Measurements from ENCODE around the gene BCO1.

BCO1 gene

DNA sequence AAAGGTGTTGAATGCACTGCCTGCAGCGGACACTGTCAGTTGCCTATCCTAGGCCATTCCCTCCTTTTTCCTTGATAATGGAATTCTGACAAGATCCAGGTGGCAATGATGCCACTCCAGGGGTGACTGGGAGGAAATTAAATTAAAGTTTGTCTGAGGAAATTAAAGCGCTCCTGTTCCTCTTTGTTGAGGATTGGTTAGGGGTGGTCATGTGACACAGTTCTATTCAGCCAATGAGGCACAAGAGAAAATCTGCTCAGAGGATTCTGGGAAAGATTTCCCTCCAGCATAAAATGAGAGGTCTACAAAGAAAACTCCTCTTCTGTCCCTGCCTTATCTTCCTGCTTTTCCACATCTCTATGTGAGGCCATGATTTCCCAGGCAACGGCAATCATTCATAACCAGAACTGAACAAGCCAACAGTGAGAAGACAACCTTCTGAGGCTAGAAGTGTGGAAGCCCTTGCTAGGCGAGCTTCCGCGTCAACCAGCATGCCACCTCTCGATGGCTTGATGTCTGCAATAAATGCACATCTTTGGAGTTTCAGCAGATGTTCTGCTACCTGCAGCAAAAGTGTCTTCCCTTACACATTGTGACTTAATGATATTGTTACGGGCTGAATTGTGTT is 5.6 kb upstream of the BCO1 start:
- no peak for DNase-seq (ENCODE audit: low read depth)

DNA sequence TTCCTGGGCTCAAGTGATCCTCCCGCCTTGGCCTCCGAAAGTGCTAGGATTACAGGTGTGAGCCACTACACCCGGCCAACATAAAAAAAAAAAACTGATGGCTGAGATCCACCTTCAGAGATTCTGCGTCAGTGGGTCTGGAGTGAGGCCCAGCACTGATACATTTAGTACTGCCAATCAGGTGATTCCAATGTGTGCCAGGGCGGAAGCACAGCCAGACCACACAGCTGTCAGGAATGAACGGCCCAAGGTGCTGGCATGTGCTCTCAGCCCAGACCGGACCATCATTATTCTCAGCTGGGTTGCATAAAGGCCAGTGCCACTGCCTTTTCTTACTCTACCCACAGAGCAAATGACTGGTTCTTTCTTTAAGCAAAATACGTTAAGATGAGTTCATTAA is 1.2 kb upstream of the BCO1 start:
- DNase-seq (ENCODE audit: low read depth): no peak

DNA sequence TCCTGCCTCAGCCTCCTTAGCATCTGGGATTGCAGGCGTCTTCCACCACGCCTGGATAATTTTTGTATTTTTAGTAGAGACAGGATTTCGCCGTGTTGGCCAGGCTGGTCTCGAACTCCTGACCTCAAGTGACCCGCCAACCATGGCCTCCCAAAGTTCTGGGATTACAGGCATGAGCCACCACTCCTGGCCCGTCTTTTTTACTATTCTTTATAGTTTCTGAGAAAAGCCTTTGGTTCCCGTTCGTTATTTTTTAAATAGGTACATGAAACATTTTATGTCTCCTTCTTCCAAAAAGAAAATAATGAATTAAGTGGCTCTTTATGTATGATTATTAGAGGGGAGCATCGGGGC is 570 bp upstream of the BCO1 start:
- no peak for DNase-seq (ENCODE audit: low read depth)

DNA sequence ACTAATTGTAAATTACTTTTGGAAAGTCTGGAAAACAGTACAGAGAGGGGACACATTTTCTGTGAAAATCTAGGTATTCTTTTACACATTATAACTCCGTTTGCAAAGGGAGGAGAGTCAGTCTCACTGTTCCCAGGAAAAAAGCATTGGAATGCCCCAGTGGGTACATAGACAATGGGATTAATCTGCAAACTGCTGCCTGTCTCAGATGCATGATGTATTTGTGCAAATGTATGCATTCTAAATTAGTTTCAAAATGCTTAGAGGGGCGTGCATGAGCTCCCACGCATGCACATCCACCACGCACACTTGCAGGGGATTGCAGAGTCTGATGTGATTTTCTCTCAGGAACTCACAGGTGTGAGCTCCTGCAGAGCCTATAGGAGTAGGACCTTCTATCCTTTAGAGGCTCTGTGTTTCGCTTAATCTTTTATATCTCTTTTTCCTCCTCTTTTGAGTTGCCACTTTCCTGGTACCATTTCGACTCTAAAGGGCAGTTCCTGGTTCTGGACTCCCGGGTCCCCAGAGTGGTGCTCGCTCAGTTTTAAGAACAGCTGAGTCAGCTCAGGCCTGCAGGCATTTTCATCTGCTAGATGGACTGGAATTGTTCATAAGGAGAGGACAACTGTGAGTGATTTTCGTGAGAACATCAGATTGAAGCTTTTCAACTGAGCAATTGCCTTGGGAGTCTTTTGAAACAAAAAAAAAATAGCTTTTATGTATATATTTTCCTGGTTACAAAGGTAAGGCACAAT is 1.1 kb downstream of the BCO1 start:
- no peak for DNase-seq (ENCODE audit: low read depth)

DNA sequence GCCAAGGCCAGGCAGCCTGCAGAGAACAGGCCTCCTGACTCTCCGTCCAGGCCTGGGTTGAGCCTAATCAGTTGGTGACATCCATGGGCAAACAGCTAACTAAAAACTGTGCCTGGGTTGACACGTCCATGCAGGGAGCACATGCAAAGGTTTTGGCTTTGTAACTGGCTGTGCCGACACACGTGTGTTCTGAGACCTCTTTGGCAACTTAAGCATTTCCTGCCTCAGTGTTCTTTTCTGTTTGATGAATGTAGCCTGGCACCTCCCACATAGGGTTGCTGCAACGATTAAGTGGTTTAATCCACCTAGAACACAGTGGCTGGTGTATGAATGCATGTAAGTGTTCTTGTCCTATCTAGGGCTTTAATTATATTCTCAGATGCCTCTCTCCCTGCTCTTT is 3.2 kb downstream of the BCO1 start:
- no peak for DNase-seq (ENCODE audit: low read depth)

DNA sequence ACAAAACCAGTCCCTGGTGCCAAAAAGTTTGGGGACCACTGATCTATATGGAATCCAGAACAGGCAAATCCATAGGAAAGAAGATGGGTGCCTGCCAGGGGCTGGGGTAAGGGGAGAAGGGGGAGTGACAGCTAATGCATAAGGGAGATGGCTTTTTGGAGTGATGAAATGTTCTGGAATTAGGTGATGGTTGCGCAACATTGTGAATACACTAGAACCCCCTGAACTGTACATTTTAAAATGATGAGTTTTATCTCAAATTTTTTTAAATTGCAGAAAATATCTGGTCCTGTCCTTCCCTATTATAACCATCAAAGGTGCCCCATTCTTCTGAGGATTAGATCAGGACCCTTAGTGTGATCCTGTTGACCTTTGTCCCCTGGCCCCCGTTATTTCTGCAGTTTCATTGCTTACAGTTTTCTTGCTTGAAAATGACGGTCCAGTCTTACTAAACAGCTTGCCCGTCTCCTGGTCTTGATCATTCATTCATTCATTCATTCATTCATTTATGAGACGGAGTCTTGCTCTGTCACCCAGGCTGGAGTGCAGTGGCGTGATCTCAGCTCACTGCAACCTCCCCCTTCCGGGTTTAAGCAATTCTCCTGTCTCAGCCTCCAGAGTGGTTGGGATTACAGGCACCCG is 4.6 kb downstream of the BCO1 start:
- no peak for DNase-seq (ENCODE audit: low read depth)

DNA sequence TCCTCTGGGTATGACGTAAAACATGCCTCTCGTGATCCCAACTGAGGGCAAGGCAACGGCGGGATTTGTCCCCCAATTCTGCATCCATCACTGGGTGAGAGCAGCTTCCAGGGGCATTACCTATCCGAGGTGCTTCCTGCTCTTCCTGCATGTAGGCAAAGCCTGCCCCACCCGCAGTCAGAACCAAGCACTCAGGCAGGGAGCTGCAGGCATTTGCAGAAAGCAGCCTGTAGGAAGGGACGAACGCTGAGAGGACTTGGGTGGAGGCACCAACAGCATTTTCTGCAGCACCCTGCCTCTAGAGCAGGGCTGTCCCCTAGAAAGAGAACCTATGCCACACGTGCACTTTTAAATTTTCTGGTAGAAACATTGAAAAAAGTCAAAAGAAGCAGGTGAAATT is 5.5 kb downstream of the BCO1 start:
- no peak for DNase-seq (ENCODE audit: low read depth)

DNA sequence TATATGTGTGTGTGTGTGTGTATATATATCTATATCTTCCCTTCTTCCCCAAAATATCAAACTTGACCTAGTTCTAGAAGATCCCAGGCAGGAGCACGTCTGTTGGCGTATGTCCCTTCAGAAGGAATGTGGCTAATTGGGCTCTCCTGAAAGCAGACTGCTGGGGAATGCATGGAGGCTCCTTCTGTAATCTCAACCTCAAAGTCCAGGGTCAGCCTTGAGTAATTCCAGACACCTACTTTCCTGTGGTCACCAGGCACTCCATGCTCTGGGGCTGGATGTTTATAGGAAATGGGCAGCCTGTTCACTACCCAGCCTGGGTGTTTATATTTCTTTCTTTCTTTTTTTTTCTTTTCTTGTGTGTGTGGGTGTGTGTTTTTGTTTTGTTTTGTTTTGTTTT is 13.4 kb downstream of the BCO1 start:
- DNase-seq (ENCODE audit: low read depth): no peak

DNA sequence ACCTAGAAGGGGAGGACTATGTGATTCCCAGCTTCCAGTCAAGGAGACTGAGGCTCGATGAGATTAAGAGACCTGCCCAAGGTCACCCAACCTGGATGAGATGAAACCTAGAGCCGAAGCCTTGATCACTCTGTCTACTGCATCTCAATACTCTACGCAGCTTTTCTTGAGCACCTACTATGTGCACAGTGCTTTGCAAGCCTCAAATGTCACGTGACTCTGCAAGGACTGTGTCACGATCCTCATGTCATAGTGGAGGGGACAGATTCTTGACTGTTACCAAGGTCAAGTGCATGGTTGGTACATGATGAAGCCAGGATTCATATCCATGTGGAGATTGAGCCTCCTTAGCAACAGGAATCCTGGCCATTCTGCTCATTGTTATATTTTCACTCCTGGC is 14.7 kb downstream of the BCO1 start:
- no peak for DNase-seq (ENCODE audit: low read depth)

DNA sequence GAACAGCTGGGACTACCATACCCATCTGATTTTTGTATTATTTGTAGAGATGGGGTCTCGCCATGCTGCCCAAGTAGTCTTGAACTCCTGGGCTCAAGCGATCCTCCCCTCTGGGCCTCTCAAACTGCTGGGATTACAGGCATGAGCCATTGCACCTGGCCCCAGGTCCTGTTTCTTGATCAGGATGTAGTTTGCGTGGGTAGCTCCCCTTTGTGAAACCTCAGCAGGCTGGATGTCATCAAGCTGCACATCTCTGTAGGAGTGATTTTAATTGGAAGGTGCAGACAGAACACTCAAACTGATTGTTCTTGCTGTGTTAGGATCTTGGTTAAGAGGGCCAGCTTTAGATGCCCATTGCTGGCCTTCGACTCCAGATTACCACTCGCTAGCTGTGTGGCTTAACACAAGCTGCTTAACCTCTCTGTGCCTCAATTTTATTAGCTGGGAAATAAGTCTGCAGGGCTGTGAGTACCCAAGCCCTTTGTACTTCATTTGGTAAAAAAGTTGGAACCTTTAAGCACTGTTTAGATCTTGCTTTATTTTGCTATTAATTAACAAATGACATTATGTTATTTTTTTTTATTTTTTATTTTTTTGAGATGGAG is 16.5 kb downstream of the BCO1 start:
- DNase-seq (ENCODE audit: low read depth): no peak

DNA sequence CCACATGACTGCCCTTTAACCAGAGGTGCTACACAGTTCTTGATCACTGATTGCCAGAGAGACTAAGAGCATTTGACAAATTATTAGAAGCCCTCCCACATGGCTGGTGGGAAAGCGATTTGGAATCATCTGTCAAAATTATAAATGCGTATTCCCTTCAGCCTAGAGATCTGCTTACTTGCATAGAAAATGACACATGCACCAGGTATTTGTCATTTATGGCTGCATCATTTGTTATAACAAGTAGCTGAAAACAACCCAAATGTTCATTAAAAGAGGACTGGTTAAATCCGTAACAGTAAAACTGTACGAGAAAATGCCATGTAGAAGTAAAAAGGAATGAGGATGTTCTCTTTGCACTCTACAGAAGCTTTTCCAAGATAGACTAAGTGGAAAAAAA is 21.4 kb downstream of the BCO1 start:
- no peak for DNase-seq (ENCODE audit: low read depth)

DNA sequence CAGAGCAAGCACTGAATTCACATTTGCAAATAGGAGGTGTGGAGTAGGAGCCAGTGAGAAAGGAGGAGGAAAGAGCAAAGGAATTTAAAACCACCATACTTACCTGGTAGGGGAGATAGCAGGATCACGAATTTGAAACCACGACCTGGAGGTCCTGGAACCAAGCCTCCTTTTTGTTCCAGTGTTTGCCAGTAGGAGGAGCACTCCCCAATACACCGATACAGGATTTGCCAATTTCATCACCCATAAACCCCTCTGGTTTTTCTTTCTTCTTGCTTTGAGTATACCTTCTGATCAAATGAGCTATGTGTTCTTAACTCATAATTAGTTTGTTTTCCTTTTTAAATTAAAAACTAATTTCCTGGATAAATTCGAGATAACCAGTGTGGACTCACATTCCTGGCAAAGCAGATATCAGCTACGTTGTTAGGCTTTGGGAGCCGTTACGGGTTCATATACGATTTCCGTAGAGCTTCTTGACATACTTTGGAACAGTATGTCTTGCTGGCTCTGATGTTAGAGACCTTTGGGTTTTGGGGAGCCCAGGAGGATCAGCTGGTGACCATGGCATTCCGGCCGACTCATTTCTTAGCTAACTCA is 22.7 kb downstream of the BCO1 start:
- no peak for DNase-seq (ENCODE audit: low read depth)

DNA sequence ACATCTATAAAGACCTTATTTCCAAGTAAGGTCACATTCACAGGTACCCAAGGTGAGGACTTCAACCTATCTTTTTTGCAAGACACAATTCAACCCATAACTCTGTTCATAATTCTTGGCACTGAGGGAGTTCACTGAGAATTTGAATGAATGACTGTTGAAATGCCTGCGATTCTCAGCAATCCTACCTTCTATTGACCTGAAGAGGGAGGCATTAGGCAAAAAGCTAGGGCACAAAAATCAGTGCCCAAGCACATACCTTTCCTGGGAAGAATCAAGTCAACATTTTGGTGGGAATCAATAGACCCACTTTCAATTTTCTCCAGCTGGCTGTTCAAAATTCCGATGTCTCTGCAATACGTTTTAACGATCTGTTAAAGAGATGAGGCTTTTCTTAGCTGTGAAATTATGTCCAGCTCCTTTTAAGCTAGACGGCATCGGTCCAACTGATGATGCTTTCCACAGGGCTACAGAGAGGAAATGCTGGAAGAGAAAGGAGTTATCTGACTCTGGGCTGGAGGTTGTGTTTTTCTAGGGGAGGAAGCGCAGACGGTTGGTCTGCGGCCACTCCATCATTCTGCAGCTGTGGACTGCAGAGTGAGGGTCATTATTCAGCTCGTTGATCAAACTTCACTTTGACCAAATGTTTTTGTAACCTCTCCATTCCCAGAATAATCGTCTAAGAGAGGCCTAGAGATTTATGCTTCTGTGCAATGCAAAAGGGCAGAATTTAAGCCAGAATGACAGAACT is 25.2 kb downstream of the BCO1 start:
- DNase-seq (ENCODE audit: low read depth): no peak

DNA sequence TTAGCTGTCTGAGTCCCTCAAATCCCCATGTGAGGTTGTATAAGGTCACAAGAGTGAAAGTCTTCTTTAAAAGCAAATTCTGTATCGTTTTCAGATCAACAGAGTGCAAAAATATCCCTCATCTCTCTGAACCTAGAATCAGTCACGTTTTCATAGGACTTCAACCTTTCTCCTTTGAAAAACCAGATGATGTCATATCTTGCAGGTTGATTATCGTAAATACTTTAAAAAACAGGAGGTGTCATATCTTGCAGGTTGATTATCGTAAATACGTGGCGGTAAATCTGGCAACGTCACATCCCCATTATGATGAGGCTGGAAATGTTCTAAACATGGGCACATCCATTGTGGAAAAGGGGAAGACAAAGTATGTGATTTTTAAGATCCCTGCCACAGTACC is 25.9 kb downstream of the BCO1 start:
- no peak for DNase-seq (ENCODE audit: low read depth)

DNA sequence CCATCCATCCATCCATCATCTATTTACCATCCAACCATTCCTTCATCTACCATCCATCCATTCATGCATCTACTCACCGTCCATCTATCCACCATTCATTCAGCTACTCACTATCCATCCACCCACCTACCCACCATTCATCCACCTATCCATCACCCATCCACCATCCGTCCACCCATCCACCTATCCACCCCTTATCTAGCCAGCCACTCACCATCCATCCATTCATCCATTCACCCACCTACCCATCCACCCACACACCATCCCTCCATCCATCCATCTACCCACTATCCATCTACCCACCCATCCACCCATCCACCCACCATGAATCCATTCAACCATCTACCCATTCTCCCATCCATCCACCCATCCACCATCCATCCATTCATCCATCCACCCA is 26.6 kb downstream of the BCO1 start:
- no peak for DNase-seq (ENCODE audit: low read depth)

DNA sequence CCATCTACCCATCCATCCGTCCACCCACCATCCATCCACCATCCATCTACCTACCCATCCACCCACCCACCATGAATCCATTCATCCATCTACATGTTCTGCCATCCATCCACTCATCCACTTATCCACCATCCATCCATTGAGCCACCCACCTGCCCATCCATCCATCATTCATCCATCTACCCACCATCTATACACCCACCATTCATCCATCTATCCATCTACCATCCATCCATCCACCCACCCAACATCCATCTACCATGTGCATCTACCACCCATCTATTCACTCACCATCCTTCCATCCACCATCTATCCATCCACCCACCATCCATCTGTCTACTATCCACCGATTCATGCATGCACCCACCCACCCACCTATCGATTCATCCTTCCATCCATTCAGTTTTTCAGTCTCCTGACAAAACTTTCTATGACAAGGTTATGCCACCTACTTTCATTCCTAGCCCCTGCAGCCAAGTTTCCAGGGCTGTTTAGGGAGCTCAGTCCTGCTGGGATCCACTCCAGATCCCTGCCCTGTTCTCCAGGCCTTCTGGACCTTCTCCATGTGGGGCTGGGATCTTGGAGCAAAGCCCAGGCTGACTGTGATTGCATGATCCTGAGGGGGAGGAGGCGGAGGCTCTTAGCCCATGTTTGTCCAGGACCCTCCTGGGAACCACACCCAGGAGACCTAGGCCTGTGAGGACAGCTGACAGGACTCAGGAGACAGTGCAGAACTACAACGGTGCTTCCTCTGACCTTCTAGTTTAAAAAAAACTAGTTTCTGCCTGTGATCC is 27.4 kb downstream of the BCO1 start:
- DNase-seq (ENCODE audit: low read depth): no peak

DNA sequence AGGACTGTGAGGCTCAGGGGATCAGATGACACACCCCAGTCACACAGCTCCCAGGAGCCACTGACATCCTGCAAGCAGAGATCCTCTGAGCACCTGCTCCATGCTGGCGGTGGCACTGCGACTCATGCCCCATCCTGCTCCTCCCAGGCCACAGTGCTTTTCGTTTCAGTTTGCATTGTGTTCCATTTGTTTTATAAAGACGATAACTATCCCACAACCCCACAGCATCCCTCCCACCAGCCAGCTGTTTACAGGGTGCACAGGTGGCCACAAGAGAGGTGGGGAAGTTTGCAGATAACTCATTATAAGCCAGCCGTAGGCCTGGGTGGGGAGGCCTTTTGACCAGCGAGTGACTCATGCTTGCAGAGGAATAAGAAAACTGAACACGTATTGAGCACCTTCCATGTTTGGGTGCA is 28.2 kb downstream of the BCO1 start:
- no peak for DNase-seq (ENCODE audit: low read depth)

DNA sequence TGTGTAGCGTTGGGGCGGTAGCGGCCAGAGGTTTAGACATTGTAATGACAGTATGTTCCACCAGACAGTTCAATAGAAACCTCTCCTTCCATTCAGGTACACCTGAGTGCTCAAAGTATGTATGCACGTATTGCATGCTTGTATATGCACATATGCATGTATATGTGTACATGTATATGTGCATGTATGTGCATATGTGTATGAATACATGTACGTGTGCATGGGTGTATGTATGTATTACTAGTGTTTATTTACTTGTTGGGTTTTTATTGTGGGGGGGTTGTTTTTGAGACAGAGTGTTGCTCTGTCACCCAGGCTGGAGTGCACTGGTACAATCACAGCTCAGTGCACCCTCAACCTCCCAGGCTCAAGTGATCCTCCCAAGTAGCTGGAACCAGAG is 30.0 kb downstream of the BCO1 start:
- no peak for DNase-seq (ENCODE audit: low read depth)

DNA sequence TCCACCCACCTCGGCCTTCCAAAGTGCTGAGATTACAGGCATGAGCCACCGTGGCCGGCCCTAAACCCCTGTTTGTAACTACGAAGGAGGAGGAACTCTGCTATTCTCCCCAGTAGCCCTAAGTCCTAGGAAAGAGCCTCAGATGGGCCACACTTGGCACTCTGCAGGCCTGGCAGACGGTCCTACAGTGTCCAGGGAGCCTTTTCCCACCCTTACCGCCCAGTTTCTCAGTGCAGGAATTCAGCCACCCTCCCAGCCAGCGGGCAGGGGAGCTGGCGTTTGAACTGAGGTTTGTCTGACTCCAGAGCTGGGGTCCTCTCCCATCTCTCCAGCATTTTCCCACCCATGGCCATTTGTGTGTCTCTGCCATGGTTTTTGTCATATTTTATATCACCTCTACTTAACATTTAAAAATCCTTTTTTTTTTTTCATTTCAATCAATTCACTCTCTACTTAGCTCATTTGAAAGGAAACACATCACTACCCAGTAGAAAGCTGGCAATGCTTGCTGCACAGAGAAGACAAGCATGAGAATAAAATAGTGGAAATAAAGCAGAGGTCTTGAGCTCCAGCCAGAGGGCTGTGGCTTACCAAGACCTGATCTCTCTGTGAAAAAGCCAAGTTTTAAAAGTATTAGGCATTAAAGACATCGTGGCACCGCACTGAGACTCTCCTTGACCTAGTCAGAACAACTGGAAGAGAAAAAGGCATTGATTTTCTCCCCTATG is 34.9 kb downstream of the BCO1 start:
- DNase-seq (ENCODE audit: low read depth): no peak

DNA sequence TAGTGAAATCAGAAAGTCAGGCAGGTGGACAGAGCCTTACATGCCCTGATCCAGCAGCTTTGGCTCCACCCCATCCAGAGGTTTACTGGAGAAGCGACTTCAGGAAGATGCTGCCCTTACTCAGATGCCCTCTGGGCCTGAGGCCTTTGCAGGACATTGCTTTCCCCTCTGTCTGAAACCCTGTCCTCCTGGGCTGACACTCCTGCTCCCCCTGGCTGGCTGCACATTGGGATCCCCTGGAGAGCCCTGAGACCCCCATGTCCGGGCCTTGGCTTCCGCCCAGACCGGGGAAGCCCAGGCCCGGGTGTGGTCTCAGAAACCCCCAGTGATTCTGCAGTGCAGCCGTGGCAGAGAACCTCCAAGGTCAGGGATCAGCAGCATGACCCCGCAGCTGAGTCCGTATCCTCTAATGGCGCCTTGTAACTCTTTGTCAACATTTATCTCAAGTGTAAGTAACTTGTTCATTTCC is 36.6 kb downstream of the BCO1 start:
- DNase-seq (ENCODE audit: low read depth): no peak

DNA sequence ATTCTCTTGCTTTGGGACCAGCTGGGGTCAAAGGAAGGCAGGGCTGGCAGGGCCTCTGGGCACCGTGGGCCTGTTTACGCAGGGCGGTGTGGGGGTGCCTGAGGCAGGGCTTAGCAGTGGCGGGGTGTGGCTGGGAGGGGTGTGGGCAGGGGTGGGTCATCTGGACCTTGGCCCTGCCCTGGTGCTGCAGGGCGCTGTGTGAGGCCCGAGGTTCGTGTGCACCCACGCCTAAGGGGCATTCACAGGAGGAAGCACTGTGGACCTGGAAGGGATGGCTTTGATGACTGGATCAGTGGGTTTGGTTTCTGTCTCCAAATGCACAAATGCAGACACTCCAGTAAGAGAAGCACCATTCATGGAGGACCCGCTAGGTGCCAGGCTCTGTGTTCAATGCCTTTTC is 37.3 kb downstream of the BCO1 start:
- DNase-seq (ENCODE audit: low read depth): no peak

Measured in stimulated activated CD8-positive, alpha-beta memory T cell treated with anti-CD3 and anti-CD28 coated beads, Interleukin-12 subunit alpha, Interleukin-12 subunit beta, amount 100 ng/mL, for 4 hours (primary cell).